ENCODE data around the gene CES4A. TPM values are rescaled to one million over a fixed set of nuclear protein-coding genes. Genes with fewer than 3 reads are reported as not detected.

The CES4A gene
- total and polyA plus RNA-seq, 12 donors = 3.8 to 20.6 (median 6.2) TPM

DNA sequence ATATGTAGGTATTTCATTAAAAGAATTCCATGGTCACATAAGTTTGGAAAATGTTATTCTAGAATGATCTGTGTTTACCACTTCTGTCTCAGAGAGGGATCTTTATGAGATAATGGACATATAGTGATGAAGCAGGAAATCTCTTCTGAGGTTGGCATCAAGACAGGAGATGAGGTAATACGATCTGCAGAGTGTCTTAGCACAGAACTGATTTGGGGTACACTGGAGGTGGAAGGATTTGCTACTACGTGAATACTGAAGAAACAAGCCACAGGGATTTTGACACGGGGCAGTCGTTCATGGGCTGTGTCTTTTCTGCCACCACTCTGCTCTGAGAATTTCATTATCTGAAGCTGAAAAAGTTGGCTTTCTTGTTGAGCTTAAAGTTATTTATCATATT is 46.1 kb downstream of the CES4A start:
- Histone ChIP-seq H3K4me1 (peaks cover 3 to 73% (median 42%) of the 10 kb centered on the region in 9 donors), H3K9me3 (no peaks in the 10 kb centered on the region), H3K27ac (no peak overlapping the region), H3K27me3 (no peaks in the 10 kb centered on the region), H3K4me3 (no peak overlapping the region), H3K36me3 (peaks cover 0 to 62% (median 0%) of the 10 kb centered on the region in 9 donors)
- intact Hi-C loops (cut with DNase I) = loop anchor here in 2 of 10 donors (5.0 to 10.0 kb wide), 2 partner anchors 50 to 73 kb away; partner anchors contain the start of gene PHAF1 (in 1 of the 2)
- no peak for DNase-seq
- TF ChIP-seq, protein P1, sequence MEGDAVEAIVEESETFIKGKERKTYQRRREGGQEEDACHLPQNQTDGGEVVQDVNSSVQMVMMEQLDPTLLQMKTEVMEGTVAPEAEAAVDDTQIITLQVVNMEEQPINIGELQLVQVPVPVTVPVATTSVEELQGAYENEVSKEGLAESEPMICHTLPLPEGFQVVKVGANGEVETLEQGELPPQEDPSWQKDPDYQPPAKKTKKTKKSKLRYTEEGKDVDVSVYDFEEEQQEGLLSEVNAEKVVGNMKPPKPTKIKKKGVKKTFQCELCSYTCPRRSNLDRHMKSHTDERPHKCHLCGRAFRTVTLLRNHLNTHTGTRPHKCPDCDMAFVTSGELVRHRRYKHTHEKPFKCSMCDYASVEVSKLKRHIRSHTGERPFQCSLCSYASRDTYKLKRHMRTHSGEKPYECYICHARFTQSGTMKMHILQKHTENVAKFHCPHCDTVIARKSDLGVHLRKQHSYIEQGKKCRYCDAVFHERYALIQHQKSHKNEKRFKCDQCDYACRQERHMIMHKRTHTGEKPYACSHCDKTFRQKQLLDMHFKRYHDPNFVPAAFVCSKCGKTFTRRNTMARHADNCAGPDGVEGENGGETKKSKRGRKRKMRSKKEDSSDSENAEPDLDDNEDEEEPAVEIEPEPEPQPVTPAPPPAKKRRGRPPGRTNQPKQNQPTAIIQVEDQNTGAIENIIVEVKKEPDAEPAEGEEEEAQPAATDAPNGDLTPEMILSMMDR (IDR thresholded peaks at IDR 0.05) = no peak
- no peak for ATAC-seq
- WGBS, 2 donors = 29 to 30% methylated on average over 4 of the region's 4 CpGs

DNA sequence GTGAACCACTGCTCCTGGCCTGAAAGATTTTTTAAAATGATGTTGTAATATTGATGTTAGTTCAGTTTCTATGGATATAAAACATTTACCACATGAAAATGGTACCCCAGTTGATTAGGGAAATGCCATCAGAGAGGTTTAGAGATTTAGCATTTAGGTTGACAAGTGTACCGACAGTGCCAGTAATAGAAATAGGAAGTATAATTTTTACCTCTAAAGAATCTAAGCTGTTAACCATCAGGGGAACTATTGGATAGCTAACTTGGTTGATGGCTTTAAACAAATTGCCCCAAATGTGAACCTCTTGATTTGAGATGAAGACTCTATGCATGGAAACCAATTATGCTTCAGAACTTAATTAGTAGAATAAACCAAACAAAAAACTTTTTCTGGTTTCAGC is 47.0 kb downstream of the CES4A start:
- Histone ChIP-seq H3K9me3 (no peaks in the 10 kb centered on the region), H3K27me3 (no peaks in the 10 kb centered on the region), H3K27ac (no peak overlapping the region), H3K4me1 (peaks cover 2 to 70% (median 38%) of the 10 kb centered on the region in 9 donors), H3K36me3 (peaks cover 0 to 70% (median 0%) of the 10 kb centered on the region in 9 donors), H3K4me3 (no peak overlapping the region)
- TF ChIP-seq, protein P1 (IDR thresholded peaks at IDR 0.05) = no peak
- WGBS, 2 donors = 84 to 88% methylated on average over 1 of the region's 1 CpG
- no peak for ATAC-seq
- DNase-seq = no peak
- intact Hi-C loops (cut with DNase I) = loop anchor here in 1 of 10 donors (10.0 kb wide), 1 partner anchor 49 kb away; no protein-coding TSS in a partner anchor

DNA sequence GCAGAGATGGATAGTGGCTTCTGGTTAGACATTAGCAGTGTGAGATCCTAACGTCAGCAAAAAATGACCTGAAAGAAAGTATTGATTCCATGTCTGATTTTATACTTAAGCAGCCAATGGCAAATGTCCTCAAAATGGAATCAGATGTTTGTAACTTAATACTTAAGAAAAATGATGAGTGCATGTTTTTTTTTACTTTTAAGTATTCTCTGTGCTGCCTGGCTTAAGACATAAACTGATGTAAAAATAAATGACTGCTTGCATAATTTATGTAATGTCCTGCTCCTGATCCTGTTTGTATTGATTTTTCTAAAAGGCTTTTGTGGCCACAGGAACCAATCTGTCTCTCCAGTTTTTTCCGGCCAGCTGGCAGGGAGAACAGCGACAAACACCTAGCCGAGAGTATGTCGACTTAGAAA is 47.9 kb downstream of the CES4A start:
- no peak for ATAC-seq
- H3K36me3 ChIP-seq = peaks cover 0 to 73% (median 0%) of the 10 kb centered on the region in 9 donors
- WGBS, 2 donors = 88 to 89% methylated on average over 5 of the region's 5 CpGs
- H3K9me3 ChIP-seq = no peaks in the 10 kb centered on the region
- H3K4me1 ChIP-seq = peaks cover 0 to 66% (median 28%) of the 10 kb centered on the region in 9 donors
- intact Hi-C loops (cut with DNase I) = loop anchor here in 1 of 10 donors (10.0 kb wide), 1 partner anchor 48 kb away; no protein-coding TSS in a partner anchor
- no peak overlapping the region for H3K27ac ChIP-seq
- TF ChIP-seq, protein P1 (IDR thresholded peaks at IDR 0.05) = no peak
- no peak overlapping the region for H3K4me3 ChIP-seq
- no peak for DNase-seq
- no peaks in the 10 kb centered on the region for H3K27me3 ChIP-seq

DNA sequence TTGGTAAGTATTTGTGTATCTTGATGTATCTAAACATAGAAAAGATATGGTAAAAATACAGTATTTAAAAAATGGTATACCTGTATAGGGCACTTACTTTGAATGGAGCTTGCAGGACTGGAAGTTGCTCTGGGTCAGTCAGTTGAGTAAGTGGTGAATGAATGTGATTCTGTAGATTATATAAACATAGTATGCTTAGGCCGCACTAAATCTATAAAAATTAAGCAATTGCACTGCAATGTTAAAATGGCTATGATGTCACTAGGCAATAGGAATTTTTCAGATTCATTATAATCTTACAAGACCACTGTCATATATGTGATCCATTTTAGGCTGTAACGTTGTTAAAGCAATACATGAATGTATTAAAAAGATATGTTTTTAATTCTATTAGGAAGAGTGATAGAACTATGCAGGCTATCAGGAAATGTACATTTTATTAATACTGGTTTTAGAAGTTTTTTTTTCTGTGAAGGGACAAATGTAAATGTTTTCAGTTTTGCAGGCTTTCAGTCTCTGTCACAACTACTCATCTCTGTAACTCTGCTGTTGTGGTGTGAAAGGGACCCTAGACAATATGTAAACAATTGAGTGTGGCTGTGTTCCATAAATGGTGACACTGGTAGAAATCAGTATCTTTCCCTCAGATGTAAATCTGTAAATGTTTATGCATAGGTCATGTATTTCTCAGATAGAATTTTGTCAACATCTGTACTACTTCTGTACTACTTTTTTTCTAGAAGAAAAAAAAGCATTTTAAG is 51.1 kb downstream of the CES4A start:
- TF ChIP-seq, protein P1 (IDR thresholded peaks at IDR 0.05) = no peak
- 89 to 96% methylated on average over 2 of the region's 2 CpGs for WGBS, 2 donors
- intact Hi-C loops (cut with DNase I) = loop anchor here in 2 of 10 donors (5.0 to 10.0 kb wide), 2 partner anchors 38 to 45 kb away; no protein-coding TSS in a partner anchor
- Histone ChIP-seq H3K4me3 (no peak overlapping the region), H3K27ac (no peak overlapping the region), H3K4me1 (peaks cover 0 to 43% (median 19%) of the 10 kb centered on the region in 9 donors), H3K9me3 (no peaks in the 10 kb centered on the region), H3K27me3 (no peaks in the 10 kb centered on the region), H3K36me3 (peaks cover 0 to 67% (median 0%) of the 10 kb centered on the region in 9 donors)
- no peak for ATAC-seq
- no peak for DNase-seq
